Stimulated activated naive CD8-positive, alpha-beta T cell treated with anti-CD3 and anti-CD28 coated beads, Interleukin-15, Interleukin-2, amounts not matched to agents 100 ng/mL and 50 ng/mL, for 24 hours (primary cell): ENCODE data around the gene TRIM47.

Experiments
- H3K27ac Mint-ChIP-seq: one replicate; pipeline ENCODE4 v1.8.0; 2021; ENCODE audit warnings: mild to moderate bottlenecking, mixed read lengths
- H3K27me3 Mint-ChIP-seq: one replicate; pipeline ENCODE4 v1.8.0; 2021; ENCODE audit warnings: mixed read lengths
- H3K36me3 Mint-ChIP-seq: one replicate; pipeline ENCODE4 v1.8.0; 2021; ENCODE audit warnings: low read depth, mixed read lengths
- H3K4me1 Mint-ChIP-seq: one replicate; pipeline ENCODE4 v1.8.0; 2021; ENCODE audit warnings: low read depth, mixed read lengths
- H3K4me3 Mint-ChIP-seq: one replicate; pipeline ENCODE4 v1.8.0; 2021; ENCODE audit warnings: mild to moderate bottlenecking, mixed read lengths
- H3K9me3 Mint-ChIP-seq: one replicate; pipeline ENCODE4 v1.8.0; 2021; ENCODE audit warnings: mixed read lengths

TRIM47 gene

GRCh38 chr17:75842411-75842810 lies 36.0 kb downstream of the TRIM47 start:
- peaks cover 17% of the 10 kb centered on the region for H3K4me1 Mint-ChIP-seq
- peaks cover 15% of the 10 kb centered on the region for H3K36me3 Mint-ChIP-seq
- H3K9me3 Mint-ChIP-seq = no peaks in the 10 kb centered on the region
- H3K4me3 Mint-ChIP-seq = peak overlapping the region; percentile 94
- H3K27ac Mint-ChIP-seq = peak overlapping the region; percentile 74
- H3K27me3 Mint-ChIP-seq = no peaks in the 10 kb centered on the region

GRCh38 chr17:75840799-75841164 lies 37.6 kb downstream of the TRIM47 start:
- no peaks in the 10 kb centered on the region for H3K27me3 Mint-ChIP-seq
- H3K36me3 Mint-ChIP-seq = peaks cover 20% of the 10 kb centered on the region
- H3K27ac Mint-ChIP-seq = no peak overlapping the region
- H3K4me1 Mint-ChIP-seq = peaks cover 16% of the 10 kb centered on the region
- H3K4me3 Mint-ChIP-seq = no peak overlapping the region
- H3K9me3 Mint-ChIP-seq = no peaks in the 10 kb centered on the region

GRCh38 chr17:75839942-75840798 lies 38.2 kb downstream of the TRIM47 start:
- Mint-ChIP-seq H3K27me3 (no peaks in the 10 kb centered on the region), H3K36me3 (peaks cover 20% of the 10 kb centered on the region), H3K27ac (no peak overlapping the region)

GRCh38 chr17:75838410-75838809 lies 40.0 kb downstream of the TRIM47 start:
- Mint-ChIP-seq H3K27me3 (no peaks in the 10 kb centered on the region), H3K4me3 (no peak overlapping the region), H3K36me3 (peaks cover 34% of the 10 kb centered on the region), H3K4me1 (peaks cover 22% of the 10 kb centered on the region), H3K9me3 (no peaks in the 10 kb centered on the region), H3K27ac (peak overlapping the region; percentile 45)

More at GRCh38 chr17:75839942-75840798, 38.2 kb downstream of the TRIM47 start:
- H3K4me3 Mint-ChIP-seq = no peak overlapping the region
- H3K4me1 Mint-ChIP-seq = peaks cover 10% of the 10 kb centered on the region
- H3K9me3 Mint-ChIP-seq = no peaks in the 10 kb centered on the region

GRCh38 chr17:75837899-75838298 lies 40.5 kb downstream of the TRIM47 start:
- Mint-ChIP-seq H3K9me3 (no peaks in the 10 kb centered on the region), H3K4me3 (no peak overlapping the region), H3K27me3 (no peaks in the 10 kb centered on the region), H3K36me3 (peaks cover 39% of the 10 kb centered on the region), H3K27ac (no peak overlapping the region), H3K4me1 (peaks cover 27% of the 10 kb centered on the region)

- Mint-ChIP-seq H3K27me3 (no peaks in the 10 kb centered on the region), H3K36me3 (peaks cover 41% of the 10 kb centered on the region), H3K9me3 (no peaks in the 10 kb centered on the region), H3K4me1 (peaks cover 34% of the 10 kb centered on the region), H3K27ac (no peak overlapping the region), H3K4me3 (no peak overlapping the region)
These were observed 41.8 kb downstream of the TRIM47 start for GRCh38 chr17:75836605-75837004.

GRCh38 chr17:75835654-75835987 lies 42.8 kb downstream of the TRIM47 start:
- H3K4me3 Mint-ChIP-seq = no peak overlapping the region

GRCh38 chr17:75834928-75835653 lies 43.3 kb downstream of the TRIM47 start:
- Mint-ChIP-seq H3K4me1 (peaks cover 34% of the 10 kb centered on the region), H3K36me3 (peaks cover 41% of the 10 kb centered on the region), H3K4me3 (no peak overlapping the region), H3K27me3 (no peaks in the 10 kb centered on the region), H3K27ac (no peak overlapping the region), H3K9me3 (no peaks in the 10 kb centered on the region)

More at GRCh38 chr17:75835654-75835987, 42.8 kb downstream of the TRIM47 start:
- H3K36me3 Mint-ChIP-seq = peaks cover 41% of the 10 kb centered on the region
- H3K4me1 Mint-ChIP-seq = peaks cover 34% of the 10 kb centered on the region
- no peaks in the 10 kb centered on the region for H3K9me3 Mint-ChIP-seq
- H3K27ac Mint-ChIP-seq = no peak overlapping the region
- H3K27me3 Mint-ChIP-seq = no peaks in the 10 kb centered on the region

GRCh38 chr17:75834279-75834920 lies 44.0 kb downstream of the TRIM47 start:
- Mint-ChIP-seq H3K9me3 (no peaks in the 10 kb centered on the region), H3K4me1 (peaks cover 34% of the 10 kb centered on the region), H3K4me3 (no peak overlapping the region), H3K27me3 (no peaks in the 10 kb centered on the region), H3K27ac (peak overlapping the region; percentile 52), H3K36me3 (peaks cover 41% of the 10 kb centered on the region)

GRCh38 chr17:75832652-75833400 lies 45.6 kb downstream of the TRIM47 start:
- peaks cover 42% of the 10 kb centered on the region for H3K36me3 Mint-ChIP-seq
- H3K27me3 Mint-ChIP-seq = no peaks in the 10 kb centered on the region
- no peaks in the 10 kb centered on the region for H3K9me3 Mint-ChIP-seq
- H3K4me3 Mint-ChIP-seq = peak overlapping the region; percentile 72
- H3K27ac Mint-ChIP-seq = peak overlapping the region; percentile 98
- peaks cover 36% of the 10 kb centered on the region for H3K4me1 Mint-ChIP-seq

- Mint-ChIP-seq H3K27ac (peak overlapping the region; percentile 98), H3K4me1 (peaks cover 36% of the 10 kb centered on the region), H3K4me3 (peak overlapping the region; percentile 72), H3K9me3 (no peaks in the 10 kb centered on the region), H3K36me3 (peaks cover 39% of the 10 kb centered on the region), H3K27me3 (no peaks in the 10 kb centered on the region)
These were observed 46.2 kb downstream of the TRIM47 start for GRCh38 chr17:75832164-75832651.

GRCh38 chr17:75831032-75831571 lies 47.3 kb downstream of the TRIM47 start:
- Mint-ChIP-seq H3K36me3 (peaks cover 37% of the 10 kb centered on the region), H3K4me3 (no peak overlapping the region), H3K9me3 (no peaks in the 10 kb centered on the region), H3K27me3 (no peaks in the 10 kb centered on the region), H3K4me1 (peaks cover 39% of the 10 kb centered on the region), H3K27ac (no peak overlapping the region)

- H3K4me3 Mint-ChIP-seq = no peak overlapping the region
- no peak overlapping the region for H3K27ac Mint-ChIP-seq
- no peaks in the 10 kb centered on the region for H3K27me3 Mint-ChIP-seq
- peaks cover 37% of the 10 kb centered on the region for H3K36me3 Mint-ChIP-seq
- H3K4me1 Mint-ChIP-seq = peaks cover 39% of the 10 kb centered on the region
- H3K9me3 Mint-ChIP-seq = no peaks in the 10 kb centered on the region
These were observed 48.0 kb downstream of the TRIM47 start for GRCh38 chr17:75830164-75831031.
